ENCODE results near the gene ENPP3.

ENPP3 gene

GRCh38 chr6:131769385-131770141 is 132.5 kb downstream of the ENPP3 start:
- DNase-seq, result no peak

- no peak for DNase-seq
Observed at GRCh38 chr6:131770776-131771175, 133.7 kb downstream of the ENPP3 start.

GRCh38 chr6:131773284-131773950 is 136.3 kb downstream of the ENPP3 start:
- DNase-seq, result no peak

- no peak for DNase-seq
Observed at GRCh38 chr6:131775886-131776285, 138.8 kb downstream of the ENPP3 start.

GRCh38 chr6:131776985-131777384 is 139.9 kb downstream of the ENPP3 start:
- DNase-seq, result no peak

- DNase-seq, result no peak
Observed at GRCh38 chr6:131778169-131778568, 141.1 kb downstream of the ENPP3 start.

- no peak for DNase-seq
Observed at GRCh38 chr6:131779304-131779703, 142.2 kb downstream of the ENPP3 start.

- DNase-seq, result no peak
Observed at GRCh38 chr6:131780600-131780999, 143.5 kb downstream of the ENPP3 start.

- no peak for DNase-seq
Observed at GRCh38 chr6:131781687-131782086, 144.6 kb downstream of the ENPP3 start.

GRCh38 chr6:131782764-131783163 is 145.7 kb downstream of the ENPP3 start:
- DNase-seq, result no peak

- DNase-seq, result no peak
Observed at GRCh38 chr6:131784561-131784960, 147.5 kb downstream of the ENPP3 start.

GRCh38 chr6:131787079-131787478 is 150.0 kb downstream of the ENPP3 start:
- peak; percentile 16 for DNase-seq

- no peak for DNase-seq
Observed at GRCh38 chr6:131787766-131788712, 150.9 kb downstream of the ENPP3 start.

- peak; percentile 55 for DNase-seq
Observed at GRCh38 chr6:131789219-131789618, 152.1 kb downstream of the ENPP3 start.

- no peak for DNase-seq
Observed at GRCh38 chr6:131791476-131791875, 154.4 kb downstream of the ENPP3 start.

GRCh38 chr6:131792091-131792496 is 155.0 kb downstream of the ENPP3 start:
- DNase-seq, result peak; percentile 45

GRCh38 chr6:131795366-131795765 is 158.3 kb downstream of the ENPP3 start:
- DNase-seq, result no peak

Data from activated CD4-positive, alpha-beta T cell treated with anti-CD3 and anti-CD28 coated beads, Interleukin-2, Interleukin-6, amounts not matched to agents 100 ng/mL and 50 ng/mL, durations not matched to agents 16 hours and 8 hours (primary cell).